Esophagus squamous epithelium (tissue), 4 donors: Measurements from ENCODE around the gene TTC28.

Source experiments
- POLR2A ChIP-seq, 4 donors: fragments of 450-650 bp; IDR thresholded peaks; one replicate each; pipeline ENCODE4 v1.6.1; 2017; ENCODE audit warnings: antibody characterized with exemption in 4 of 4, mild to moderate bottlenecking in 4 of 4, moderate library complexity in 3 of 4
- TF ChIP-seq, protein P1 (sequence below), 6 experiments: fragments of 450-650 bp in 4 of 6; fragments of 200-600 bp in 2 of 6; sonication (generic) in 2 of 6; IDR thresholded peaks; one replicate each; pipeline ENCODE4 v1.5.1; 2016 to 2019; ENCODE audit warnings: antibody characterized with exemption in 6 of 6, mild to moderate bottlenecking in 4 of 6, moderate library complexity in 4 of 6

DNA sequence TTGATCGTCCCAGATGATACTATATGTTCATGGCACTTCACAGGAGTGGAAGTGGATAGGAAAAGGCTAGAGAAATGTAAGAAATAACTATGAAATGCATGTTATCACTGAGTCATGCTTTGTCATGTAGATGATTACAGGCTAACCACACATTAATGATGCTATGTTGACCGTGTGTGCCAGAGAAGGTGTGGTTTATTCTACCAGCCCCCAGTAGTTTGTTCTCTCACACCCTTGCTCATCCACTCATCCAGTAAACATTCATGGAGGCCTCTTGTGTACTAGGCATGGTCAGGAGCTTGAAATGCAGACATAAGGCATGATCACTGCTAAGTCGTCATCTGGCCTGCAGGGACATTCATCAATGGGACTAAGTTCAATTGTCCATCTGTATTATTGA is 607.6 kb downstream of the TTC28 start:
- TF ChIP-seq, protein P1, sequence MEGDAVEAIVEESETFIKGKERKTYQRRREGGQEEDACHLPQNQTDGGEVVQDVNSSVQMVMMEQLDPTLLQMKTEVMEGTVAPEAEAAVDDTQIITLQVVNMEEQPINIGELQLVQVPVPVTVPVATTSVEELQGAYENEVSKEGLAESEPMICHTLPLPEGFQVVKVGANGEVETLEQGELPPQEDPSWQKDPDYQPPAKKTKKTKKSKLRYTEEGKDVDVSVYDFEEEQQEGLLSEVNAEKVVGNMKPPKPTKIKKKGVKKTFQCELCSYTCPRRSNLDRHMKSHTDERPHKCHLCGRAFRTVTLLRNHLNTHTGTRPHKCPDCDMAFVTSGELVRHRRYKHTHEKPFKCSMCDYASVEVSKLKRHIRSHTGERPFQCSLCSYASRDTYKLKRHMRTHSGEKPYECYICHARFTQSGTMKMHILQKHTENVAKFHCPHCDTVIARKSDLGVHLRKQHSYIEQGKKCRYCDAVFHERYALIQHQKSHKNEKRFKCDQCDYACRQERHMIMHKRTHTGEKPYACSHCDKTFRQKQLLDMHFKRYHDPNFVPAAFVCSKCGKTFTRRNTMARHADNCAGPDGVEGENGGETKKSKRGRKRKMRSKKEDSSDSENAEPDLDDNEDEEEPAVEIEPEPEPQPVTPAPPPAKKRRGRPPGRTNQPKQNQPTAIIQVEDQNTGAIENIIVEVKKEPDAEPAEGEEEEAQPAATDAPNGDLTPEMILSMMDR (IDR thresholded peaks at IDR 0.05), result no peak
- no peak for TF ChIP-seq POLR2A (IDR thresholded peaks at IDR 0.05)
